Epithelial cell of esophagus (primary cell): ENCODE results near the gene C6.
A peak's percentile ranks its signal among the peaks of the same experiment; 100 is the strongest.

ENCODE experiments used
- DNase-seq: peaks from one replicate; pipeline ENCODE4 v3.0.0; 2010; ENCODE audit warnings: low read depth
- H3K4me3 ChIP-seq: 2 replicates; pipeline ENCODE4 v1.5.1; 2011; ENCODE audit warnings: mild to moderate bottlenecking, low read length, control low read depth
- TF ChIP-seq, protein P1 (sequence below): IDR thresholded peaks from 2 replicates; pipeline ENCODE4 v1.5.1; 2011; ENCODE audit warnings: low read depth, mild to moderate bottlenecking, low read length, control low read depth, inconsistent platforms; ENCODE audit not compliant: insufficient read depth; ENCODE audit errors: missing control alignments

The C6 gene

DNA sequence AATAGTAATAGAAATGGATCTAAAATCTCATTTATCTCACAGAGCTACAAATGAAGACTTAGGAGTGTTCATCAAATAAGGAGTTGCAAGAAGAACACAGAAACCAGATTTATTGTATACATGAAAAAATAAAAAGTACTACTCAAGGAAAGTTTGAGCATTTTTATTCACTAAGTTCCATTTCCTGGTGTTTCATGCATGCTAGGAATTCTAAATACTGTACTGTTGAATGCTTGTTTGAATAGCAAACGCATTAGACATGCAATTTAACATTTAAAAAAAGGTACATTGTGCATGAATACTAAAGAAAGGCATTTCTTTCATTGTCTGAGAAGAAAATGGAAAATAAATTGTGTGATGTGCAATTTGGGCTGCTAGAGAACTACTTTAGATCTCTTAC, 52.1 kb downstream of the C6 start:
- DNase-seq, result no peak
- no peak overlapping the region for H3K4me3 ChIP-seq
- TF ChIP-seq, protein P1, sequence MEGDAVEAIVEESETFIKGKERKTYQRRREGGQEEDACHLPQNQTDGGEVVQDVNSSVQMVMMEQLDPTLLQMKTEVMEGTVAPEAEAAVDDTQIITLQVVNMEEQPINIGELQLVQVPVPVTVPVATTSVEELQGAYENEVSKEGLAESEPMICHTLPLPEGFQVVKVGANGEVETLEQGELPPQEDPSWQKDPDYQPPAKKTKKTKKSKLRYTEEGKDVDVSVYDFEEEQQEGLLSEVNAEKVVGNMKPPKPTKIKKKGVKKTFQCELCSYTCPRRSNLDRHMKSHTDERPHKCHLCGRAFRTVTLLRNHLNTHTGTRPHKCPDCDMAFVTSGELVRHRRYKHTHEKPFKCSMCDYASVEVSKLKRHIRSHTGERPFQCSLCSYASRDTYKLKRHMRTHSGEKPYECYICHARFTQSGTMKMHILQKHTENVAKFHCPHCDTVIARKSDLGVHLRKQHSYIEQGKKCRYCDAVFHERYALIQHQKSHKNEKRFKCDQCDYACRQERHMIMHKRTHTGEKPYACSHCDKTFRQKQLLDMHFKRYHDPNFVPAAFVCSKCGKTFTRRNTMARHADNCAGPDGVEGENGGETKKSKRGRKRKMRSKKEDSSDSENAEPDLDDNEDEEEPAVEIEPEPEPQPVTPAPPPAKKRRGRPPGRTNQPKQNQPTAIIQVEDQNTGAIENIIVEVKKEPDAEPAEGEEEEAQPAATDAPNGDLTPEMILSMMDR, result no peak

DNA sequence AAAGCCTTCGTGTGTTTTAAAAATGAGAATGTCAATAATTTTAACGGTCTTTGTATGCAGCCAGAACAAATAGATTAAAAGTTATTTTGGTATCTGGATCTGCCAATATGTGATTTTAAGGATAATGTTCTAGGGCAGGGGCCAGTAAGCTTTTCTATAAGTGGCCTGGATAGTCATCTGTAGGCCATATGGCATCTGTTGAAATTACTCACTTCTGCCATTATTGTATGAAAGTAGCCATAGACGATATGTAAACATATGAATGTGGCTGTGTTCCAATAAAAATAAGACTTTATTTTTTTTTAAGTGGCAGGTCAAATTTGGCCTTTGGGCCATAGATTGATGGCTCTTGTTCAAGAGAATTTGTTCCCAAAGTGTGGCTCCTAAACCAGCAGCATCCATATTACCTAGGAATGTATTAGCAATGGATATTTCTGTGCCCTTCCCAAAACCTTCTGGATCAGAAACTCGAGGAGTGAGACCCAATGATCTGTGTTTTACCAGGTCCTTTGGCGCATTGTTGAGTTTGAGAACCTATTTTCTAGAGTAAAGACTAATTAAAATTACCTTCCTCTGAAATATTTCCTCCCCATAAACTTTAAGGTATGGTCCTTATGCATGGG, 55.9 kb downstream of the C6 start:
- DNase-seq, result no peak
- no peak overlapping the region for H3K4me3 ChIP-seq
- TF ChIP-seq, protein P1, result no peak

DNA sequence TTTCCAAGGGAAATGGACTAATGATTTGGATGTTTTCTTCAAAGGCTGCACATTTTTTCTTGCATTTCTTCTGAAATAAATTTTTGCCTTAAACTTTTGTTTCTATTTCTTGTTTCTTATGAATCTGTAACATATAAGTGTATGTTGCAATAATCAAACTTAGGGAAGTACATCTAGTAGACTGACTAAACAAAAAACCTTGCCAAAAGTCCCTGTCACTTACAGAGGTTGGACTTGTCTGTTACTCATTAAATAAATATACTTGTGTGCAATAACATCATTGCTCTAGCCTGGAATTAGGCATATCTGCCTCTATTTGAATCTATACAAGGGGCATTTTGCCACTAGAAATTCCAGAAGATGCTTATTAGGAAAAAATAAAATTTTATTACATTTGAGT, 56.6 kb downstream of the C6 start:
- TF ChIP-seq, protein P1, result no peak
- peak; percentile 78 for DNase-seq
- H3K4me3 ChIP-seq, result no peak overlapping the region

DNA sequence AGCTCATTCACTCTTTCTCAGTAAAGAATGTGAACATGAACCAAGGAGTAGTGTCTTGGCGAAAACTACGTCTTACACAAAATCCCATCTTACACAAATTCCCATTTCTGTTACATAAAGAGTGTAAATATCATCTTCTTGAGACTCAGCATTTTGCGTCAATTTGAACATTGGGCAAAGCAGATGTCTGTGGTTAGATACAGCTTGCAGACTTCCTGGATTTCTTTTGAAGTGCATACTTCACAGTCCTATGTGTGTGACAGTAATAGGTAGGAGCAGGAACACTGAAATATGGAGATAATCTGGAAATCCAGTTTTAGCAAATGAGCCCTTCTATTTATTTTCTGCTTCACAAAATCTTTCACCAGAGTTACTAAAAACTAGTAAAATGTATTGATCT, 58.8 kb downstream of the C6 start:
- TF ChIP-seq, protein P1, result no peak
- DNase-seq, result no peak
- no peak overlapping the region for H3K4me3 ChIP-seq

DNA sequence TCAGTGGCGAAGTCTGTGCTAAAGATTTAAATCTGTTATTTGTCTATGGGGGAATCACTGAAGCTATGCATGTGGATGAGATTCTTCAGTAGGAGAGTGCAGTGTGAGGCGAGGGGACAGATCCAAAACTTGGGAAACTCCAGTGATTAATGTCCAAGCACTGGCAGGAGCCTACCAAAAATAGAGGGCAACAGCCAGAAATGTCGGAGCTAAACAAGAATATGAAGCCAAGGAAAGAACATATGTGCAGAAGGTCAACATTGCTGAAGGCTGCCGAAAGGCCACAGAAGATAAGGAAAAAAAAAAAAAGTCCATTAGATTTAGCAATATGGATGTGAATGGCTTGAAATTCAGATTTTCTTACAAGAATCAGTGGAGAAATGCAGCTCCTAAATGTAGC, 61.8 kb downstream of the C6 start:
- TF ChIP-seq, protein P1, result no peak
- no peak for DNase-seq
- H3K4me3 ChIP-seq, result no peak overlapping the region

DNA sequence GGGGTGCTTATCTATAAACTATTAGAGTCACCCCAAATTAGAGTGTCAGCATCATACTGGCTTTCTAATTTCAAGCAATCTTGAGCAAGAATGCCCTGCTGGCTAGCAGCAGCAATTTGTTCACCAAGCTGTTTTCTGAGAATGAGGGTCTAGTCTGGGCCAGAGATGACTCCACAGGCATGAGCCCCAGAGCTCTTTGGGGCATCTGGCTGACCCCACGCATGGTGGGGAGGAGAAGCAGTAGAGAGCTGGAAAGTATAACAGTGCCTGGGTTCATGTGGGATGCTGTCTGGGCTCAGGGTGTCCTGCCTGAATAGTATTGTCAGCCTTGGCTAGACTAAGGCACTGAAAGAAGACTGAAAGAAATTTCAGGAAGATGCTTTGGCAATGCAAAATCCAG, 64.9 kb downstream of the C6 start:
- TF ChIP-seq, protein P1, result no peak
- DNase-seq, result no peak
- H3K4me3 ChIP-seq, result no peak overlapping the region

DNA sequence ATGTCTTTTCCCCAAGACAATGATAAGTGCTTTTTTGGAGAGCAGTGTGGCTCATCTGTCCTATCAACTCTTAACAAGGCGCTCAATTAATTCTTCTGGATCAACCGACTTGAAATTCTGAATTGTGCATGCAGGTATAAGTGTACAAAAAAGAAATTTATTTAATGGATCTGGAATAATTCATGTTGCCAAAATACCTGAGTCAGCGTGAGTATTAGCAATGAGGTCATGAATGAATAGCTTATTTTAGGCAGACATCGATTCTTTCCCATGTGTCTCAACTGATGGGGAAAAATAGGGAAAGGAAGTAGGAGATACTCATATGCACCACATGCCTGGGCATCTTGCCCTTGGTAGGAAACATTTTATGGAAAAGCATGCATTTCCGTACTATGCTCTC, 68.0 kb downstream of the C6 start:
- TF ChIP-seq, protein P1, result no peak

More for the DNA sequence above, 68.0 kb downstream of the C6 start:
- H3K4me3 ChIP-seq, result no peak overlapping the region
- DNase-seq, result no peak
